ENCODE measurements around the gene PBX3. TPM values are rescaled to one million over a fixed set of nuclear protein-coding genes. Genes with fewer than 3 reads are reported as not detected.

PBX3 gene
- polyA plus RNA-seq, 1 donor (not counting 4 experiments of a cell fraction or from before 2014, with no cell fraction given): 26.3 TPM

GRCh38 chr9:125965477-125965876 lies 218.3 kb downstream of the PBX3 start:
- Histone ChIP-seq H3K9me1 (ENCODE audit: control insufficient read depth, extremely low read depth, insufficient read depth, low read length) (peaks cover 2% of the 10 kb centered on the region), H3K27ac (ENCODE audit: control insufficient read depth, insufficient read depth, low read length) (no peak overlapping the region), H3K4me3 (ENCODE audit: control insufficient read depth in 2 of 3, extremely low read depth in 1 of 3, insufficient read depth in 2 of 3, low read depth in 1 of 3, low read length in 3 of 3) (no peak overlapping the region), H2AFZ (ENCODE audit: control insufficient read depth, low read length) (no peak overlapping the region), H3K79me2 (ENCODE audit: control insufficient read depth, insufficient read depth, low read length) (no peaks in the 10 kb centered on the region), H3K4me2 (ENCODE audit: control insufficient read depth, extremely low read depth, insufficient read depth, low read depth, low read length) (no peak overlapping the region), H3K36me3 (ENCODE audit: control insufficient read depth in 2 of 2, extremely low read depth in 1 of 2, insufficient read depth in 2 of 2, low read length in 2 of 2) (peaks cover 9 to 12% of the 10 kb centered on the region in 2 experiments), H3K4me1 (ENCODE audit: control insufficient read depth, extremely low read depth, insufficient read depth, low read length) (peaks cover 29% of the 10 kb centered on the region), H3K9ac (ENCODE audit: control insufficient read depth, extremely low read depth, insufficient read depth, low read length) (no peak overlapping the region), H3K9me3 (ENCODE audit: control insufficient read depth, low read depth, low read length) (no peaks in the 10 kb centered on the region), H4K20me1 (ENCODE audit: control insufficient read depth, extremely low read depth, insufficient read depth, low read length) (no peaks in the 10 kb centered on the region), H3K27me3 (ENCODE audit: control insufficient read depth, extremely low read depth, insufficient read depth, low read length) (no peaks in the 10 kb centered on the region)
- DNase-seq (ENCODE audit: low read depth, low spot score) (no peak), FAIRE-seq (no peak)
- dilution Hi-C loops (cut with MboI; ENCODE audit: extremely low pct_ligation_motif_present, low sequenced_read_pairs): no loop called here
- TF ChIP-seq EZH2 (IDR thresholded peaks at IDR 0.05; ENCODE audit: low read length): no peak
- no peak for TF ChIP-seq CTCF (optimal IDR thresholded peaks at IDR 0.05 in 1 of 3, IDR thresholded peaks at IDR 0.05 in 1 of 3, conservative IDR thresholded peaks at IDR 0.05 in 1 of 3; ENCODE audit: extremely low read depth in 1 of 3, insufficient read depth in 2 of 3, low read length in 3 of 3)

DNA sequence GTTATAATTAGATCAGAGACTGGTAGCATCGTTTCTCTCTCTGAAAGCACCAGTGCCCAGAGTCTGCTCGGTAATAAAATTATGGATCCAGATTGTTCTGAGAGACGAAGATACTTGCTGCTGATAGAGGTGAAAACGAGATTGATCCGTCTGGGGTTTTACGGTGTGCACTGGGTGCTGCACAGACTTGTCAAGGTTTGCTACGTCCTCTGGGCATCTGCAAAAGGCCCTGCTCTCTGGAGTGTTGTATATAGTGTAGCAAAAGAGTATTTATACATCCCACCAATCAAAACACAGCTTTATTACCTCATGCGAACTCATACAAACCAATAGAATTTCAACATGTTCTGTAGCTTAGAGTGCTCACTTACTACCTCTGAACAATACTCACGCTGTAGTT lies 219.3 kb downstream of the PBX3 start:
- Histone ChIP-seq H3K9me1 (ENCODE audit: control insufficient read depth, extremely low read depth, insufficient read depth, low read length) (peaks cover 2% of the 10 kb centered on the region), H3K4me2 (ENCODE audit: control insufficient read depth, extremely low read depth, insufficient read depth, low read depth, low read length) (peak overlapping the region; percentile 72), H3K27ac (ENCODE audit: control insufficient read depth, insufficient read depth, low read length) (peak overlapping the region; percentile 51), H3K9me3 (ENCODE audit: control insufficient read depth, low read depth, low read length) (no peaks in the 10 kb centered on the region), H3K9ac (ENCODE audit: control insufficient read depth, extremely low read depth, insufficient read depth, low read length) (peak overlapping the region; percentile 25), H3K36me3 (ENCODE audit: control insufficient read depth in 2 of 2, extremely low read depth in 1 of 2, insufficient read depth in 2 of 2, low read length in 2 of 2) (peaks cover 4 to 9% of the 10 kb centered on the region in 2 experiments), H3K4me3 (ENCODE audit: control insufficient read depth in 2 of 3, extremely low read depth in 1 of 3, insufficient read depth in 2 of 3, low read depth in 1 of 3, low read length in 3 of 3) (peak overlapping the region in 2 of 3 experiments; percentile 22 to 41), H3K79me2 (ENCODE audit: control insufficient read depth, insufficient read depth, low read length) (no peaks in the 10 kb centered on the region), H3K27me3 (ENCODE audit: control insufficient read depth, extremely low read depth, insufficient read depth, low read length) (no peaks in the 10 kb centered on the region), H4K20me1 (ENCODE audit: control insufficient read depth, extremely low read depth, insufficient read depth, low read length) (no peaks in the 10 kb centered on the region), H3K4me1 (ENCODE audit: control insufficient read depth, extremely low read depth, insufficient read depth, low read length) (peaks cover 29% of the 10 kb centered on the region), H2AFZ (ENCODE audit: control insufficient read depth, low read length) (peak overlapping the region; percentile 77)
- dilution Hi-C loops (cut with MboI; ENCODE audit: extremely low pct_ligation_motif_present, low sequenced_read_pairs): no loop called here
- TF ChIP-seq CTCF (optimal IDR thresholded peaks at IDR 0.05 in 1 of 3, IDR thresholded peaks at IDR 0.05 in 1 of 3, conservative IDR thresholded peaks at IDR 0.05 in 1 of 3; ENCODE audit: extremely low read depth in 1 of 3, insufficient read depth in 2 of 3, low read length in 3 of 3): no peak
- TF ChIP-seq EZH2 (IDR thresholded peaks at IDR 0.05; ENCODE audit: low read length): no peak
- peak; percentile 90 for FAIRE-seq
- DNase-seq (ENCODE audit: low read depth, low spot score): peak; percentile 42
